Liver (tissue), 9 donors: ENCODE data around the gene RIT2. TPM values are rescaled to one million over a fixed set of nuclear protein-coding genes. Genes with fewer than 3 reads are reported as not detected.

ENCODE experiments used
- DNase-seq: peaks from one replicate; pipeline ENCODE4 v3.0.0-alpha.2; 2017; ENCODE audit warnings: low spot score
- H3K27ac ChIP-seq, 2 donors: one replicate each; pipeline ENCODE4 v1.7.0; 2013; ENCODE audit warnings: inconsistent platforms in 2 of 2, low read length in 2 of 2, control low read depth in 1 of 2, low read depth in 1 of 2, mild to moderate bottlenecking in 1 of 2
- H3K27me3 ChIP-seq, 4 donors: one replicate each; pipeline versions ENCODE4 v1.6.1 to v1.7.0; 2013; ENCODE audit warnings: low read length in 3 of 4, inconsistent platforms in 1 of 4, mild to moderate bottlenecking in 1 of 4, moderate library complexity in 1 of 4; ENCODE audit not compliant: control insufficient read depth in 4 of 4, insufficient read depth in 4 of 4
- H3K36me3 ChIP-seq, 4 donors: one replicate each; pipeline versions ENCODE4 v1.6.1 to v1.7.0; 2013; ENCODE audit warnings: low read length in 3 of 4, mild to moderate bottlenecking in 3 of 4, low read depth in 1 of 4, moderate library complexity in 1 of 4; ENCODE audit not compliant: control insufficient read depth in 4 of 4, insufficient read depth in 3 of 4
- H3K4me1 ChIP-seq, 4 donors: one replicate each; pipeline versions ENCODE4 v1.6.1 to v1.7.0; 2013; ENCODE audit warnings: low read length in 3 of 4, mild to moderate bottlenecking in 3 of 4, moderate library complexity in 1 of 4; ENCODE audit not compliant: control insufficient read depth in 4 of 4, insufficient read depth in 4 of 4
- H3K4me3 ChIP-seq, 3 donors: one replicate each; pipeline versions ENCODE4 v1.6.1 to v1.7.0; 2013; ENCODE audit warnings: low read length in 3 of 3, control low read depth in 1 of 3, low read depth in 1 of 3, mild to moderate bottlenecking in 1 of 3
- H3K9ac ChIP-seq, 2 donors: one replicate each; pipeline ENCODE4 v1.7.0; 2013; ENCODE audit warnings: low read length in 2 of 2, mild to moderate bottlenecking in 2 of 2, moderate library complexity in 2 of 2, control low read depth in 1 of 2, low read depth in 1 of 2
- H3K9me3 ChIP-seq, 4 donors: one replicate each; pipeline versions ENCODE4 v1.6.1 to v1.7.0; 2013; ENCODE audit warnings: low read length in 3 of 4; ENCODE audit not compliant: control insufficient read depth in 4 of 4
- ATF3 ChIP-seq: IDR thresholded peaks from 2 replicates; pipeline ENCODE4 v1.6.1; 2016; ENCODE audit warnings: antibody characterized with exemption
- CTCF ChIP-seq: fragments of 150-350 bp; IDR thresholded peaks from 2 replicates; pipeline ENCODE4 v1.5.1; 2017; ENCODE audit warnings: improper control_type of control experiment, low read depth, low read length; ENCODE audit not compliant: missing input control
- EGR1 ChIP-seq, 2 donors: IDR thresholded peaks; 2 replicates each; pipeline ENCODE4 v1.6.1; 2016 to 2018; ENCODE audit warnings: antibody characterized with exemption in 2 of 2, low read depth in 2 of 2
- FOXA1 ChIP-seq: IDR thresholded peaks from 2 replicates; pipeline ENCODE4 v1.6.1; 2016; ENCODE audit warnings: antibody characterized with exemption
- FOXA2 ChIP-seq: IDR thresholded peaks from 2 replicates; pipeline ENCODE4 v1.6.1; 2016; ENCODE audit warnings: antibody characterized with exemption
- GABPA ChIP-seq, 2 donors: IDR thresholded peaks in 1 of 2; conservative IDR thresholded peaks in 1 of 2; 2 replicates each; pipeline ENCODE4 v1.6.1; 2016; ENCODE audit warnings: antibody characterized with exemption in 2 of 2, mild to moderate bottlenecking in 1 of 2, moderate library complexity in 1 of 2
- HNF4A ChIP-seq, 2 donors: conservative IDR thresholded peaks; 2 replicates each; pipeline ENCODE4 v1.6.1; 2016; ENCODE audit warnings: antibody characterized with exemption in 2 of 2, mild to moderate bottlenecking in 2 of 2
- HNF4G ChIP-seq: IDR thresholded peaks from 2 replicates; pipeline ENCODE4 v1.6.1; 2016; ENCODE audit warnings: antibody characterized with exemption
- JUND ChIP-seq, 2 donors: IDR thresholded peaks; 2 replicates each; pipeline ENCODE4 v1.6.1; 2016; ENCODE audit warnings: antibody characterized with exemption in 2 of 2
- NR2F2 ChIP-seq: IDR thresholded peaks from 2 replicates; pipeline ENCODE4 v1.6.1; 2016; ENCODE audit warnings: antibody characterized with exemption
- REST ChIP-seq: IDR thresholded peaks from 2 replicates; pipeline ENCODE4 v1.6.1; 2016; ENCODE audit warnings: antibody characterized with exemption, mild to moderate bottlenecking
- RXRA ChIP-seq, 2 donors: IDR thresholded peaks; 2 replicates each; pipeline ENCODE4 v1.6.1; 2017 to 2018; ENCODE audit warnings: antibody characterized with exemption in 2 of 2, mild to moderate bottlenecking in 1 of 2
- SP1 ChIP-seq: IDR thresholded peaks from 2 replicates; pipeline ENCODE4 v1.6.1; 2018; ENCODE audit warnings: antibody characterized with exemption, mild to moderate bottlenecking
- TAF1 ChIP-seq: conservative IDR thresholded peaks from 2 replicates; pipeline ENCODE4 v1.6.1; 2016; ENCODE audit warnings: antibody characterized with exemption, mild to moderate bottlenecking
- YY1 ChIP-seq: IDR thresholded peaks from 2 replicates; pipeline ENCODE4 v1.6.1; 2016; ENCODE audit warnings: antibody characterized with exemption, mild to moderate bottlenecking
- ZBTB33 ChIP-seq: IDR thresholded peaks from 2 replicates; pipeline ENCODE4 v1.6.1; 2016; ENCODE audit warnings: antibody characterized with exemption
- WGBS: extraction: QIAGEN DNeasy Blood & Tissue Kit; methylation state at CpG from one replicate; pipeline ENCODE4 v1.1.7; 2013; 5-methylcytosine and 5-hydroxymethylcytosine counted together
- polyA plus RNA-seq, 2 donors: library from polyadenylated mRNA; stranded (reverse) in 1 of 2; unstranded in 1 of 2; fragments of 200-250 nt in 1 of 2; fragments of >200 nt in 1 of 2; fragmentation: Nextera tagmentation in 1 of 2; extraction: Ambion mirVana in 1 of 2; gene quantifications; one replicate each; pipeline versions ENCODE4 v1.2.1 to v1.2.3, GENCODE V29; 2013 to 2015
- total RNA-seq, 2 donors: library from RNA; depleted of rRNA; stranded (reverse); fragments of >200 nt; gene quantifications; one replicate each; pipeline ENCODE4 v1.2.3, GENCODE V29; 2014
- donor health status: healthy.
- donor health status: healthy.
- donor health status: healthy.
- donor health status: healthy.
- donor health status: healthy.

RIT2 gene
- total and polyA plus RNA-seq, 4 donors, result not detected

- TF ChIP-seq ZBTB33 (no peak), HNF4A (conservative IDR thresholded peaks at IDR 0.05) (no peak), RXRA (IDR thresholded peaks at IDR 0.05) (no peak), ATF3 (no peak), GABPA (IDR thresholded peaks at IDR 0.05 in 1 of 2, conservative IDR thresholded peaks at IDR 0.05 in 1 of 2) (no peak)
These were observed 21.8 kb downstream of the RIT2 start (continued) for GRCh38 chr18:43093646-43094045.

- H3K9ac ChIP-seq, result no peak overlapping the region
- H3K9me3 ChIP-seq, result no peaks in the 10 kb centered on the region
- DNase-seq, result no peak
- 66% methylated on average over 5 of the region's 5 CpGs for WGBS
- no peaks in the 10 kb centered on the region for H3K4me1 ChIP-seq
- no peak overlapping the region for H3K4me3 ChIP-seq
- no peaks in the 10 kb centered on the region for H3K27me3 ChIP-seq
- H3K27ac ChIP-seq, result no peak overlapping the region
- no peak for TF ChIP-seq EGR1 (IDR thresholded peaks at IDR 0.05; ENCODE audit: low read depth in 2 of 2)
- TF ChIP-seq ZBTB33, result no peak
- no peak for TF ChIP-seq RXRA (IDR thresholded peaks at IDR 0.05)
- TF ChIP-seq REST, result no peak
- TF ChIP-seq FOXA2, result no peak
- TF ChIP-seq NR2F2, result no peak
- no peak for TF ChIP-seq HNF4A (conservative IDR thresholded peaks at IDR 0.05)
- no peak for TF ChIP-seq TAF1
- no peak for TF ChIP-seq HNF4G
- TF ChIP-seq SP1, result no peak
- no peaks in the 10 kb centered on the region for H3K36me3 ChIP-seq
These were observed 22.9 kb downstream of the RIT2 start for GRCh38 chr18:43092539-43092938.

GRCh38 chr18:43081396-43081795 lies 34.1 kb downstream of the RIT2 start:
- no peaks in the 10 kb centered on the region for H3K36me3 ChIP-seq
- no peak overlapping the region for H3K9ac ChIP-seq
- no peaks in the 10 kb centered on the region for H3K27me3 ChIP-seq
- H3K4me1 ChIP-seq, result no peaks in the 10 kb centered on the region
- no peak overlapping the region for H3K27ac ChIP-seq
- DNase-seq, result no peak
- H3K4me3 ChIP-seq, result no peak overlapping the region
- H3K9me3 ChIP-seq, result no peaks in the 10 kb centered on the region
- TF ChIP-seq CTCF, result no peak
- TF ChIP-seq HNF4A (conservative IDR thresholded peaks at IDR 0.05), result no peak
- TF ChIP-seq GABPA (IDR thresholded peaks at IDR 0.05 in 1 of 2, conservative IDR thresholded peaks at IDR 0.05 in 1 of 2), result no peak
- no peak for TF ChIP-seq SP1
- TF ChIP-seq JUND (IDR thresholded peaks at IDR 0.05), result no peak
- no peak for TF ChIP-seq TAF1
- no peak for TF ChIP-seq YY1
- TF ChIP-seq ZBTB33, result no peak
- TF ChIP-seq EGR1 (IDR thresholded peaks at IDR 0.05; ENCODE audit: low read depth in 2 of 2), result no peak
- TF ChIP-seq FOXA1, result no peak
- TF ChIP-seq HNF4G, result no peak
